Astrocyte of the cerebellum (primary cell): Measurements from ENCODE around the gene ELP4.
A peak's percentile ranks its signal among the peaks of the same experiment; 100 is the strongest.

ENCODE experiments used
- DNase-seq: peaks from one replicate; pipeline ENCODE4 v3.0.0-alpha.2; 2011; ENCODE audit warnings: low read depth
- H3K4me3 ChIP-seq: 2 replicates; pipeline ENCODE4 v1.5.1; 2011; ENCODE audit warnings: mild to moderate bottlenecking, low read depth, low read length, moderate library complexity
- in situ Hi-C: cut with HindIII; loops from 2 replicates; pipeline ENCODE4 v1.10.0; 2017; ENCODE audit warnings: low sequenced_read_pairs
- TF ChIP-seq, protein P1 (sequence below): IDR thresholded peaks from 2 replicates; pipeline ENCODE4 v1.5.1; 2012; ENCODE audit warnings: low read length, low read depth, moderate library complexity, mild to moderate bottlenecking; ENCODE audit errors: missing control alignments

ELP4 gene

DNA sequence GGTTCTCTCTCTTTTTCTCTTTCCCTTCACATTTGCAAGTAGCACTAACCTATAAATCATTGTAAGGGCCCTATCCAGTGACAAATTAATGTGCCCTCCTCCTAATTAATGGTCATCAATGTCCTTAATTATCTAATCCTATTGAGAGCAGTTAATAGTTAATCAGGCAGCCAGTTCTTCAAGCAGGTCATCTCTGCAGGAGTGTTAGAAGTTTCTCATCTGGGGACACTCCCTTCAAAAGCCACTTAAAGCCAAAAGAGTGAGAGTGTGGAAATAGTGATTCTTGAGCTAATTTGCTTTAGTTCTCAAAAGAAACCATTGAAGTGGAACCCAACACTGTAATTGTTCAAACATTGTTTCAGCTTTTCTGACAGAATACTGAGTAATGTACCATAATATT lies 141.6 kb downstream of the ELP4 start:
- DNase-seq = no peak
- in situ Hi-C loops = no loop called here
- no peak overlapping the region for H3K4me3 ChIP-seq
- TF ChIP-seq, protein P1, sequence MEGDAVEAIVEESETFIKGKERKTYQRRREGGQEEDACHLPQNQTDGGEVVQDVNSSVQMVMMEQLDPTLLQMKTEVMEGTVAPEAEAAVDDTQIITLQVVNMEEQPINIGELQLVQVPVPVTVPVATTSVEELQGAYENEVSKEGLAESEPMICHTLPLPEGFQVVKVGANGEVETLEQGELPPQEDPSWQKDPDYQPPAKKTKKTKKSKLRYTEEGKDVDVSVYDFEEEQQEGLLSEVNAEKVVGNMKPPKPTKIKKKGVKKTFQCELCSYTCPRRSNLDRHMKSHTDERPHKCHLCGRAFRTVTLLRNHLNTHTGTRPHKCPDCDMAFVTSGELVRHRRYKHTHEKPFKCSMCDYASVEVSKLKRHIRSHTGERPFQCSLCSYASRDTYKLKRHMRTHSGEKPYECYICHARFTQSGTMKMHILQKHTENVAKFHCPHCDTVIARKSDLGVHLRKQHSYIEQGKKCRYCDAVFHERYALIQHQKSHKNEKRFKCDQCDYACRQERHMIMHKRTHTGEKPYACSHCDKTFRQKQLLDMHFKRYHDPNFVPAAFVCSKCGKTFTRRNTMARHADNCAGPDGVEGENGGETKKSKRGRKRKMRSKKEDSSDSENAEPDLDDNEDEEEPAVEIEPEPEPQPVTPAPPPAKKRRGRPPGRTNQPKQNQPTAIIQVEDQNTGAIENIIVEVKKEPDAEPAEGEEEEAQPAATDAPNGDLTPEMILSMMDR = no peak

DNA sequence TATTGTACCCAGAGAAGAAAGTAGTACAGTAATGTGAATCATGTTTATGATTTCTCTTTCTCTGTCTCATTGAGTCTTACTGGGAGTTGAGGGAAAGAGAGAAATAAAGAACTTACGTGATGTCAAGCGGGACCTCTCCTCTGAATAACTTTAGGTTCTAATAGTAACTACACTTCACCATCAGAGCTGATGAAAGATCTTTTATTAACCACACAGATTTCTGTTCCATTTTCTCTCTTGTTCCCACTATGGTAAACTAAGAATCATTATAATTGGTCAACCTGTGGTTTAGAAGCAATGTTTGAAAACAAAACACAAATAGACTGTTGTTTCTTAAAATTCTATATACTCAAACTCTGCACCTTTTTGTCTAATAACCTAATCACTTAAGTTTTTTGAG lies 142.3 kb downstream of the ELP4 start:
- no peak overlapping the region for H3K4me3 ChIP-seq
- in situ Hi-C loops = no loop called here
- TF ChIP-seq, protein P1 = no peak
- DNase-seq = no peak

DNA sequence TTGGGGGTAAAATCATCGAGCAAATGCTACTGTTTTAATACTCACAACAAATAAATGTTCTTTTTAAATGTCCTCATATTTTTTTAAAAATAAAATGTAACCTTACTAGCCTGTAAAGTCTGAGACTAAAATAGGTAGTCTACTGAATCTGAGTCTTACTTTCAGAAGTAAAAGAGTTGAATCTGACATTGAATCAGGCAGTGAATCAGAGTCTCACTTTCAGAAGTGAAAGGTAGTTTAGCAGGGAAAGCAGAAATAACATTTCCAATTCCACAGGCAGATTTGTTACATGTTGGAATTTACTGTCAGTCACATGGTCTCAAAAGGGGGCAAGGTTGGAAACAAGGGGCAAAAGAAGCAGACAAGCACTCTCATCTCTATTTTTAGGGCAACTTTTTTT lies 143.0 kb downstream of the ELP4 start:
- TF ChIP-seq, protein P1 = no peak
- DNase-seq = no peak
- H3K4me3 ChIP-seq = no peak overlapping the region
- in situ Hi-C loops = no loop called here

DNA sequence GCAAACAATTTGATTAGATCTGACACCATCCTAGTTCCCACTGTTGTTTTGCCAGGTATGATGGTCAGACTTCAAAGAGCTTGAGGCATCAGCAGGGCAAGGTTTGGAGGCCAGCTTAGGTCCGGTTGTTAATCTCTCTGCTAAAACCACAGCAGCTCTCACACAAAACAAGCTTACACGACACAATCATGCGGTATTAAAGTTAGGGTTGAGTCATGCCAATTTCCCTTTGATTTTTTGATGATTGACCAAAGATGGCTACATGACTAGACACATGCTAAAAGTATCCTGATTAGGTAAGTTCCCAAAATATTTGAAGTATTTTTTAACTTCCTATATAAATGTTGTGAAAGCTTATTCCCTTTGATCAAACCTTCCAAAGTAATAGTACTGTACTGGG lies 145.9 kb downstream of the ELP4 start:
- TF ChIP-seq, protein P1 = no peak
- in situ Hi-C loops = no loop called here
- no peak overlapping the region for H3K4me3 ChIP-seq
- peak; percentile 70 for DNase-seq

DNA sequence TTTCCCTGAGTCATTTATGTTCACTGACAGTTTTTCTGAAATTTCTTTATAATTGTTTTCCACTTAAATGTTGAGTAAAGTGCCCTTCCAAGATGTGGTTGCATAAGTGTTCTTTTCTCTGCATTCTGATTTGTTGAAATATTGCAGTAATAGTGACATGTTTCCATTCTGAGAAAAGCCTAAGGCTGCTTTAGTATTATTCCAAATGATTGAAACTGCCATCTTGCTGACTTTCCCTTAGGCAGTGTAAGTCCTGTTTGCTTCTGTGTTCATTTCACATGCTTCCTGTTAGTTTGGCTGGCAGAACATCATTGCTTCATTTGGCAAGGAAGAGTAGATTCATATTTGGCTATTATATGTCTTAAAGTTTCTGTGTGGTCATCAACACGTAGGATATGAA lies 146.5 kb downstream of the ELP4 start:
- TF ChIP-seq, protein P1 = no peak
- DNase-seq = no peak
- in situ Hi-C loops = no loop called here
- no peak overlapping the region for H3K4me3 ChIP-seq

DNA sequence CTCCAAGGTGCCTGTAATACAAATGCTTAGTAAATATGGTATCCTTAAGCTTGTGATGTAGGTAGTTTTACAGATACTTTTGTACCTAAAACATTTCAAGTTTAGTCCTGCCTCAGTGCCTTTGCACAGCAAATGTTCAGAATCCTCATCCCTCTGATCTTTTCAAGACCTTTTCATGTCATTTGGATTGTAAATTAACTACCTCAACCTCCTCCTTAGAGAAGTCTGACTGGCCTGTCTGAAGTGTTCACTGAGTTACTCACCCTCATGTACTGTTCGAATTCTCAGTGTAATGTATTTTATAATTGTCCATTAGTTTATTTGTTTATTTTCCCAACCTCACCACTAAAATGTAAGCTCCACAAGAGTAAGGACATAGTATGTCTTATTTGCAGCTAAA lies 147.5 kb downstream of the ELP4 start:
- TF ChIP-seq, protein P1 = no peak
- H3K4me3 ChIP-seq = no peak overlapping the region
- no peak for DNase-seq
- in situ Hi-C loops = no loop called here

DNA sequence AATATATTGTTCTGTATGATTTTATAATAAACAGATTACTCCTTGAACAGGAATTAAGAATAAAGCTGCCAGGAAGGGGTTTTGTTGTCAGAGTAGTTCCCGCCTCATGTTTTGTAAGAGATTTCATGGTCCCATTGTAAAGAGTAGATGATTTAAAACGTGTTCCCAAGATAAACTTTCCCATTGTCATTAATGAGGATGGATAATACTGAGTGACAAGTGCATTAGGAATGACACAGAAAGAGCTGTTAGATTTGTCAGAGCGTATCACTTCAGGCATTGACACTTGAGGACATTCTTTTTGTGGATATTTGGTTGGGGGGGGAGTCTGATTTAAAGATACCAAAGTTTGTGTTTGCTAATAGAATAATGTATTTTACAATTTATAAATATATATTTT lies 154.6 kb downstream of the ELP4 start:
- H3K4me3 ChIP-seq = no peak overlapping the region
- in situ Hi-C loops = no loop called here
- no peak for DNase-seq
- TF ChIP-seq, protein P1 = no peak
